HEK293 (cell line): ENCODE results near the gene CYTL1.

Experiments used
- CTCF ChIP-seq: fragments of 450-650 bp; formaldehyde crosslinking; IDR thresholded peaks from 2 replicates; pipeline ENCODE4 v1.5.1; 2016; ENCODE audit warnings: missing biosample characterization, missing genetic modification characterization
- HIC1 ChIP-seq: fragments of 450-650 bp; formaldehyde crosslinking; IDR thresholded peaks from 2 replicates; pipeline ENCODE4 v1.5.1; 2016; ENCODE audit warnings: missing biosample characterization, missing genetic modification characterization
- KLF1 ChIP-seq: fragments of 450-650 bp; formaldehyde crosslinking; IDR thresholded peaks from 2 replicates; pipeline ENCODE4 v1.5.1; 2016; ENCODE audit warnings: missing biosample characterization, missing genetic modification characterization
- KLF16 ChIP-seq: fragments of 450-650 bp; formaldehyde crosslinking; IDR thresholded peaks from 2 replicates; pipeline ENCODE4 v1.5.1; 2017; ENCODE audit warnings: missing biosample characterization, missing genetic modification characterization
- KLF9 ChIP-seq: fragments of 450-650 bp; formaldehyde crosslinking; IDR thresholded peaks from 2 replicates; pipeline ENCODE4 v1.5.1; 2016; ENCODE audit warnings: missing biosample characterization, missing genetic modification characterization, low read depth
- MYNN ChIP-seq: fragments of 450-650 bp; formaldehyde crosslinking; IDR thresholded peaks from 2 replicates; pipeline ENCODE4 v1.5.1; 2016; ENCODE audit warnings: missing biosample characterization, missing genetic modification characterization, borderline replicate concordance
- OSR2 ChIP-seq: fragments of 450-650 bp; formaldehyde crosslinking; IDR thresholded peaks from 2 replicates; pipeline ENCODE4 v1.5.1; 2016; ENCODE audit warnings: missing biosample characterization, missing genetic modification characterization
- PATZ1 ChIP-seq: fragments of 450-650 bp; formaldehyde crosslinking; IDR thresholded peaks from 2 replicates; pipeline ENCODE4 v1.5.1; 2016; ENCODE audit warnings: missing biosample characterization, missing genetic modification characterization
- PBX3 ChIP-seq: sonication (generic); formaldehyde crosslinking; IDR thresholded peaks from 2 replicates; pipeline ENCODE4 v1.8.1; 2022; ENCODE audit warnings: mild to moderate bottlenecking, moderate library complexity, missing genetic modification reagents
- SETDB1 ChIP-seq: IDR thresholded peaks from one replicate; pipeline ENCODE4 v1.6.1; 2017; ENCODE audit warnings: mild to moderate bottlenecking, low read length, moderate library complexity, mixed read lengths; ENCODE audit not compliant: insufficient read length
- SP2 ChIP-seq: fragments of 450-650 bp; formaldehyde crosslinking; IDR thresholded peaks from 2 replicates; pipeline ENCODE4 v1.5.1; 2016; ENCODE audit warnings: missing biosample characterization, missing genetic modification characterization
- TRIM28 ChIP-seq: IDR thresholded peaks from 2 replicates; pipeline ENCODE4 v1.6.1; 2011; ENCODE audit warnings: low read length, control low read depth, borderline replicate concordance
- YY1 ChIP-seq: fragments of 450-650 bp; formaldehyde crosslinking; IDR thresholded peaks from 2 replicates; pipeline ENCODE4 v1.5.1; 2018; ENCODE audit warnings: missing biosample characterization, missing genetic modification characterization
- ZBTB17 ChIP-seq: fragments of 450-650 bp; formaldehyde crosslinking; IDR thresholded peaks from 2 replicates; pipeline ENCODE4 v1.5.1; 2016; ENCODE audit warnings: missing biosample characterization, missing genetic modification characterization
- ZBTB8A ChIP-seq: fragments of 450-650 bp; formaldehyde crosslinking; IDR thresholded peaks from 2 replicates; pipeline ENCODE4 v1.5.1; 2016; ENCODE audit warnings: missing biosample characterization, missing genetic modification characterization
- ZFHX2 ChIP-seq: fragments of 450-650 bp; formaldehyde crosslinking; conservative IDR thresholded peaks from 2 replicates; pipeline ENCODE4 v1.5.1; 2016; ENCODE audit warnings: missing biosample characterization, missing genetic modification characterization
- ZNF10 ChIP-seq: fragments of 450-650 bp; formaldehyde crosslinking; IDR thresholded peaks from 2 replicates; pipeline ENCODE4 v1.5.1; 2017; ENCODE audit warnings: missing biosample characterization, missing genetic modification characterization
- ZNF521 ChIP-seq: fragments of 450-650 bp; formaldehyde crosslinking; IDR thresholded peaks from 2 replicates; pipeline ENCODE4 v1.5.1; 2017; ENCODE audit warnings: missing biosample characterization, mild to moderate bottlenecking, missing genetic modification characterization
- ZNF830 ChIP-seq: fragments of 450-650 bp; IDR thresholded peaks from 2 replicates; pipeline ENCODE4 v1.5.0; 2018; ENCODE audit warnings: missing biosample characterization, missing genetic modification characterization, low read depth, mild to moderate bottlenecking, moderate library complexity
- TF ChIP-seq, protein P1 (sequence below): fragments of 450-650 bp; formaldehyde crosslinking; conservative IDR thresholded peaks from 2 replicates; pipeline ENCODE4 v1.5.1; 2016; ENCODE audit warnings: low read depth, missing biosample characterization, missing genetic modification characterization
- TF ChIP-seq, protein P2 (sequence below): fragments of 450-650 bp; formaldehyde crosslinking; IDR thresholded peaks from 2 replicates; pipeline ENCODE4 v1.5.1; 2016; ENCODE audit warnings: missing biosample characterization, missing genetic modification characterization, low read depth

The CYTL1 gene

DNA sequence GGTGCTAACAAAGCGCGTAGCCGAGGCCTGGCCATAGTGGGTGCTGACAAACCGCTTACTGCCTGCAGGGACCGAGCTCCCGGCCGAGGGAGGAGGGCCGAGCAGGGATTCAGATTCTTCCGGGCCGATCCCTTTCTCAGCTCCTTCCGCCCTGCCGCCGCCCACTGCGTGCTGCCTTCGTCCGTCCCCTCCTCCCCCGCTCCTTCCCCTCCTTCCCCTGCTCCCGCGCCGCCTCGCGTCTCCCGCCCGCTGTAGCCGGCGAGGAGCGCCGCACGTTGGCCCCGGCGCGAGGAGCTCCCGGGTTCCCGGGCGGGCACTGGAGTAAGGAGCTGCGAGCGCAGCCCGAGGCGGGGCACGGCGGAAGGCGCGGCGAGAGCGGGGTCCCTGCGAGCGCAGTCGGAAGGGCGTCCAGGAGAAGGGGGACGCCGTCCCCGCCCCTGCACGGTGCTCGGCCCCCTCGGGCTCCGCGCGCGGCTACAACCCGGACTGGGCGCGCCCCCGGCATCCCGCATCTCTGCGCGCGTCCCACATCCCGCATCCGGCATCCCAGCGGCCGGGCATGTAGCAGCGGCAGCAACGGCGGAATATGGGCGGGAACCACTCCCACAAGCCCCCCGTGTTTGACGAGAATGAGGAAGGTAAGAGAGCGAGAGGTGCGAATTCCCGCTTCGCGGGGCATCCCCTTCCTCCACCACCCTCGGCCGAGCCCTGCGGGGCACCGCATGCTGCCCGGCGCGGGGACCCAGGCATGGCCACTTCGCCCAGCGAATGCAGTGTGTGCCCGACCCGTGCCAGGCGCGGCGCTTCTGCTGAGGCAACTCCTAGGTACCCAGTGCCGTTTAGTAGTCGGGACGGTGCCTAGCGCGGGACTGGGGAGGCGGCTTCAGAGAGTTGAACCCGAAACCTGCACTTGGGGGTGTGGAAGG is 32.3 kb upstream of the CYTL1 start, which contains the start of gene STK32B (continued):
- TF ChIP-seq PATZ1 (tag by site-specific recombination): 0 out of 2 replicates have a peak, but pooled peaks have one; percentile 21
- TF ChIP-seq ZBTB17: peak; percentile 96
- no peak for TF ChIP-seq HIC1
- peak; percentile 31; the same call in 1 of the 2 replicates for TF ChIP-seq ZBTB8A (tag by site-specific recombination)
- 0 out of 2 replicates have a peak, but pooled peaks have one; percentile 25 for TF ChIP-seq KLF9
- no peak for TF ChIP-seq SETDB1
- TF ChIP-seq CTCF (tag by site-specific recombination): peak; percentile 26
- TF ChIP-seq PBX3 (CRISPR knock-in tag): no peak
- TF ChIP-seq OSR2 (tag by site-specific recombination): no peak
- no peak for TF ChIP-seq ZNF521 (tag by site-specific recombination)
- TF ChIP-seq, protein P1, sequence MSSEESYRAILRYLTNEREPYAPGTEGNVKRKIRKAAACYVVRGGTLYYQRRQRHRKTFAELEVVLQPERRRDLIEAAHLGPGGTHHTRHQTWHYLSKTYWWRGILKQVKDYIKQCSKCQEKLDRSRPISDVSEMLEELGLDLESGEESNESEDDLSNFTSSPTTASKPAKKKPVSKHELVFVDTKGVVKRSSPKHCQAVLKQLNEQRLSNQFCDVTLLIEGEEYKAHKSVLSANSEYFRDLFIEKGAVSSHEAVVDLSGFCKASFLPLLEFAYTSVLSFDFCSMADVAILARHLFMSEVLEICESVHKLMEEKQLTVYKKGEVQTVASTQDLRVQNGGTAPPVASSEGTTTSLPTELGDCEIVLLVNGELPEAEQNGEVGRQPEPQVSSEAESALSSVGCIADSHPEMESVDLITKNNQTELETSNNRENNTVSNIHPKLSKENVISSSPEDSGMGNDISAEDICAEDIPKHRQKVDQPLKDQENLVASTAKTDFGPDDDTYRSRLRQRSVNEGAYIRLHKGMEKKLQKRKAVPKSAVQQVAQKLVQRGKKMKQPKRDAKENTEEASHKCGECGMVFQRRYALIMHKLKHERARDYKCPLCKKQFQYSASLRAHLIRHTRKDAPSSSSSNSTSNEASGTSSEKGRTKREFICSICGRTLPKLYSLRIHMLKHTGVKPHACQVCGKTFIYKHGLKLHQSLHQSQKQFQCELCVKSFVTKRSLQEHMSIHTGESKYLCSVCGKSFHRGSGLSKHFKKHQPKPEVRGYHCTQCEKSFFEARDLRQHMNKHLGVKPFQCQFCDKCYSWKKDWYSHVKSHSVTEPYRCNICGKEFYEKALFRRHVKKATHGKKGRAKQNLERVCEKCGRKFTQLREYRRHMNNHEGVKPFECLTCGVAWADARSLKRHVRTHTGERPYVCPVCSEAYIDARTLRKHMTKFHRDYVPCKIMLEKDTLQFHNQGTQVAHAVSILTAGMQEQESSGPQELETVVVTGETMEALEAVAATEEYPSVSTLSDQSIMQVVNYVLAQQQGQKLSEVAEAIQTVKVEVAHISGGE (tag by site-specific recombination): peak; percentile 38; the same call in 1 of the 2 replicates
- TF ChIP-seq ZNF830 (tag by site-specific recombination): no peak
- TF ChIP-seq, protein P2, sequence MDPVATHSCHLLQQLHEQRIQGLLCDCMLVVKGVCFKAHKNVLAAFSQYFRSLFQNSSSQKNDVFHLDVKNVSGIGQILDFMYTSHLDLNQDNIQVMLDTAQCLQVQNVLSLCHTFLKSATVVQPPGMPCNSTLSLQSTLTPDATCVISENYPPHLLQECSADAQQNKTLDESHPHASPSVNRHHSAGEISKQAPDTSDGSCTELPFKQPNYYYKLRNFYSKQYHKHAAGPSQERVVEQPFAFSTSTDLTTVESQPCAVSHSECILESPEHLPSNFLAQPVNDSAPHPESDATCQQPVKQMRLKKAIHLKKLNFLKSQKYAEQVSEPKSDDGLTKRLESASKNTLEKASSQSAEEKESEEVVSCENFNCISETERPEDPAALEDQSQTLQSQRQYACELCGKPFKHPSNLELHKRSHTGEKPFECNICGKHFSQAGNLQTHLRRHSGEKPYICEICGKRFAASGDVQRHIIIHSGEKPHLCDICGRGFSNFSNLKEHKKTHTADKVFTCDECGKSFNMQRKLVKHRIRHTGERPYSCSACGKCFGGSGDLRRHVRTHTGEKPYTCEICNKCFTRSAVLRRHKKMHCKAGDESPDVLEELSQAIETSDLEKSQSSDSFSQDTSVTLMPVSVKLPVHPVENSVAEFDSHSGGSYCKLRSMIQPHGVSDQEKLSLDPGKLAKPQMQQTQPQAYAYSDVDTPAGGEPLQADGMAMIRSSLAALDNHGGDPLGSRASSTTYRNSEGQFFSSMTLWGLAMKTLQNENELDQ (tag by site-specific recombination): no peak
- TF ChIP-seq KLF16: peak; percentile 57; the same call in 1 of the 2 replicates
- no peak for TF ChIP-seq YY1 (tag by site-specific recombination)
- TF ChIP-seq SP2 (tag by site-specific recombination): peak; percentile 70
- TF ChIP-seq KLF1 (tag by site-specific recombination): peak; percentile 44; the same call in 1 of the 2 replicates
- TF ChIP-seq TRIM28: no peak
- peak; percentile 64; the same call in 1 of the 2 replicates for TF ChIP-seq ZNF10 (tag by site-specific recombination)
- no peak for TF ChIP-seq MYNN
- peak; percentile 87 for TF ChIP-seq ZFHX2 (tag by site-specific recombination)
